HG02798 (cell line): ENCODE data around the gene EGLN1.
"Not testable (repeated sequence)": the region's sequence is repeated elsewhere in the genome, so short reads cannot be mapped to it uniquely, and the experiment has no call there.

Experiments used
- ATAC-seq: cut with Tn5 transposase; IDR thresholded peaks from one replicate; pipeline ENCODE4 v1.9.1; 2021; ENCODE audit warnings: mild to moderate bottlenecking; ENCODE audit not compliant: unreplicated experiment, poor library complexity

EGLN1 gene

DNA sequence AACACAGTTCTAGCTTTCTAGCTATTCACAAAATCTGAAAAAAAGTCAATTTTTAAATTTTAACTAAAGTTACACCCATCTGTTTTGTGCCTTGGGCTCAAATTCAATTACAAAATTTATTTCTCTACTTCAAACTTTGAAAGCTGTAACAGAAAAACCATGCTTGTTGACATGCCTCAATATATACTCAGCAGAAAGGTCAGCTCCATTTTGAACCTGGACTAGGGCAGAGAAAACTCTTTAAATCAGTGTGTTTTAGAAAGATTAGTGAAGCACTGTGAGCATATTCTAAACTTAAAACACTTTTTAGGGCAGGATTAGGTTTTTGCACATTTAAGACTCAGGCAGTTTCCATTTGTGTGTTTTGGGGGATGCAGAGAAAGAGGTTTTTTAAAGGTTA is 49.6 kb downstream of the EGLN1 start:
- ATAC-seq, result no peak

DNA sequence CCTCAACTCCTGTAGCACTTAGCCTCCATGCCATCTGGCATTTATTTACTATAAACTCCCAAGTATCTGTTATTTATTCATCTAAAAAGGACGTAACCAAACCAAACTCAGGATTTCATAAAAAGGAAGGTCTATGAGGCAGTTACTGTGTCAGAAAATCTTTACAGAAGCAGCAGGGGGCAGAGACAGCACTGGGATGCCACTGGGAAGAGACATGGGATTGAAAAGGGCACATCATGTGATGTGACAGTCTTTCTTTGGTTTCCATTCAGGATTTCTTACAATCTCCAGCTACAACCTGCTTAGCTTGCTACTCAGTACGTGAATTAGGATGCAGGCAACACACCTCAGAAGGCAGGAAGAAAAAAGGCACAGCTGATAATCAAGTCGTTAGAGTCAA is 52.8 kb downstream of the EGLN1 start:
- no peak for ATAC-seq

DNA sequence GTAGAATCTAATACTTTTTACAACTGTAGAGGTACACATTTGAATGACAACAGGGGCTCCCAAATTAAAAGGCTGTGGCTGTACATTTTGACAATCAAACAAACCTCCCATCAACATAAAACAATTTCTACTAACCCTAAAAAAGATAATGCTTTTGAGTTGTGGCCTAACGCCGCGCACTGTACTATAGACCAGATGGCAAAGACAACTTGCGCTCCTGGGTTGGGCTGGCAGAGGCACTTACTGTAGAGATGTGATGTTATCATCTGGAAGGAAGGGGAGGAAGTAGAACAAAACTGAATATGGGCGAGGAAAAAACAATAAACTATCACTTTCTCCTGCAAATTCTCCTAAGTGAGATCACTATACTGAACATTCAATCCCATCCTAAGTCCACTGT is 57.9 kb downstream of the EGLN1 start:
- no peak for ATAC-seq

DNA sequence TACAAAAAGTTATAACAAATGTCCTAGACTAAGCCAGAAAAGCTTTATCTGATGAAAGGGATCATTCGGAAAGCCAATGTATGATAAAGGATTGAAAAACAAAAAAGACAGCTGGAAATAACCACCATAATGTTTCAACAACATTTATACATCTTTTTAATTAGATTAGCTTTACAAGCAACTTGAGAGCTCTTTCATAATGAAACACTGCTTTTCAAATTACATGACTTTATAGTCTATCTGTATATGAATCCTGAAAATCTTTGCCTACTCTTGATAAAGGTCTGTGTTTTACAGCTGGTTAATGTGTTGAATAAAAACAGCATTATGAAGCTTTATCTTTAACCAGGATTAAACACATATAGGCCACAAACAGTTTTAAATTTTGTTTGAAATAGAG is 58.5 kb downstream of the EGLN1 start:
- ATAC-seq, result no peak

- ATAC-seq, result no peak
Observed at GRCh38 chr1:231362325-231362724, 59.8 kb downstream of the EGLN1 start.

DNA sequence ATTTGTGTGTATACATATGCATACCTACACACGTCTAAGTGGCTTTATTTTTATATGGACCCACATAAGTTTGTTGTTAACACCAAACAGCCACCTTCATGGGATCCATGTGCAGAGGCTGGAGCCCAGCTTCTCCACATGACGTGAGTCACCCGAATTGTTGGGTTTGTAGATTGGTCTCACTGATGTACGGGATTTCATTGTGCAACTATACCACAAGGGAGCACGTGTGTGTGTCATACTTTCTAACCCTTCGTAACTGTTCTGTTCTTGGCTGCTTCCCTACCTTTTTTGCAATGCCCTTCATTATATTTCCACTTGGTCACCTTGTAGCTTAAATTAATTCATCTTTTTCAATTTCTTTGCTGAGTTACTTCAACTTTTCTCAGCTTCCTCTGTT is 63.0 kb downstream of the EGLN1 start:
- ATAC-seq, result no peak

- ATAC-seq, result peak; percentile 80
Observed at GRCh38 chr1:231357831-231358354, 64.2 kb downstream of the EGLN1 start.

DNA sequence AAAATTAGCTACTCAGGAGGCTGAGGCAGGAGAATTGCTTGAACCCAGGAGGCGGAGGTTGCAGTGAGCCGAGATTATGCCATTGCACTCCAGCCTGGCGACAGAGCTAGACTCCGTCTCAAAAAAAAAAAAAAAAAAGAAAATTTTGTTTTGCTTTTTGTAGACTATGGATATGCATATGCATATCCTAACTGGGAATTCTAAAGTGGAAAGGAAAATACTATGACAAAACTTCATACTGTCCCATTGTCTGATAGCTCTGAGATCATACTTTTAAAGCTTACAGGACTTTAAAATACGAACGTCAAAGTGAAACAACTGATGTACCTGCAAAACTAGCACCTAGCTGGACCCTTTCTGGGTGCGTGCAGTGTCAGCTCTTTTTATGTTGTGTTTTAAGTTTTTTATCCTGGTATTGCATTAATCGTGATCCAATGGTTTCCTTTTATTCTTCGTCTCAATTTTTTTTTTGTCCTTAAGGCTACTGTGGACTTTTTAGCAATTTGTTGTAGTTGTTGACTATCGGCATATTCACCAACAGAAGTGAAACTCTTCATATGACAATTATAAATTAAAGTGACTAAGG is 64.8 kb downstream of the EGLN1 start:
- ATAC-seq, result no peak

- no peak for ATAC-seq
Observed at GRCh38 chr1:231355171-231355570, 66.9 kb downstream of the EGLN1 start.

GRCh38 chr1:231354330-231355020 is 67.6 kb downstream of the EGLN1 start:
- no peak for ATAC-seq

DNA sequence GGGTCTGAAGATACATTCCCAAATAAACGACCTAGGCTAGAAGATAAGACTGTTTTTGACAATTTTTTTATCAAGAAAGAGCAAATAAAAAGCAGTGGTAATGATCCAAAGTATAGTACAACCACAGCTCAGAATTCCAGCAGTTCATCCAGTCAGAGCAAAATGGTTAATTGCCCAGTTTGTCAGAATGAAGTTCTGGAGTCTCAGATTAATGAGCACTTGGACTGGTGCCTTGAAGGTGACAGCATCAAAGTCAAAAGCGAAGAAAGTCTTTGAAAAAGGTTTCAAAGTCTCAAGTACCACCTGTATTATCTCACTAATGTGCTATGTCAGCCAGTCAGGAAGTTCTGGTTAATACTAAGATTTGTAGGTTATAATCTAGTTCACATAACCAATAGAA is 69.0 kb downstream of the EGLN1 start:
- ATAC-seq, result no peak

DNA sequence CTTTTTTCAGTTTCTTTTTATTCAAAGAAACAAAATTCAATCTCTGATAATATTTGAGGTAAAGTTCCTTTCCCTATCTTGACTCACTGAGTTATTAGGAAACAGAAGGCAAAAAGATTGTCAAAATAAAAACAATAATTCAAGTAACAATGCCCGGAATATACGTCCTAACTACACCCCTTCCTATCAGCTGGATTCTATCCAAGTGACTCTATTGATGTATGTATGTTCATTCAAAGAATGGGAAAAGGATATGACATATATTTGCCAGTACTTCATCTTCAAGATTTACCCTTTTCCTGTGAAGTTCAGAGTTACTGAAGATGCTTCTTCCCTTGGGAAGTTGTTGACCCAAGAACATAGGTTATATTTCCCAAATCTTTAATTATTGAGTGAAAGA is 70.3 kb downstream of the EGLN1 start:
- no peak for ATAC-seq

- not testable (repeated sequence) for ATAC-seq
Observed at GRCh38 chr1:231348856-231349255, 73.2 kb downstream of the EGLN1 start.

GRCh38 chr1:231348442-231348841 is 73.6 kb downstream of the EGLN1 start:
- no peak for ATAC-seq

DNA sequence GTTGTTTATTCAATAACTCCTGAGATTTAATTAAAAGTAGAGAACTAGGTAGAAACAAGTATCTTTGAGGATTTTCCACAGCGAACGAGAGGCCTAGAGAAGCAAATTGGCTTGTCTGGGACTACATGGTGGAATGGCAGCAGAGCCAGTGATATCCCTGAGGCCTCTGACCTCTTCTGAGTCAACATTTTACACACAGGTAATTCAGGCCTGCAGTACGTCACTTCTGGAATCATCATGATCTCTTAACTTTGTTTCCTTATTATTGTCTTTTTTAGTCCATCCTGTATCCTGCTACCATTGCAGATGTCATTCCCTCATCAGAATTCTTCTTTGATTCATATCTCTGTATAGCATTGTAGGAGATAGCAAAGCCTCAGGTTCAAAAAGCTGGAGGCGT is 74.1 kb downstream of the EGLN1 start:
- no peak for ATAC-seq

- ATAC-seq, result no peak
Observed at GRCh38 chr1:231340328-231341013, 81.6 kb downstream of the EGLN1 start.

DNA sequence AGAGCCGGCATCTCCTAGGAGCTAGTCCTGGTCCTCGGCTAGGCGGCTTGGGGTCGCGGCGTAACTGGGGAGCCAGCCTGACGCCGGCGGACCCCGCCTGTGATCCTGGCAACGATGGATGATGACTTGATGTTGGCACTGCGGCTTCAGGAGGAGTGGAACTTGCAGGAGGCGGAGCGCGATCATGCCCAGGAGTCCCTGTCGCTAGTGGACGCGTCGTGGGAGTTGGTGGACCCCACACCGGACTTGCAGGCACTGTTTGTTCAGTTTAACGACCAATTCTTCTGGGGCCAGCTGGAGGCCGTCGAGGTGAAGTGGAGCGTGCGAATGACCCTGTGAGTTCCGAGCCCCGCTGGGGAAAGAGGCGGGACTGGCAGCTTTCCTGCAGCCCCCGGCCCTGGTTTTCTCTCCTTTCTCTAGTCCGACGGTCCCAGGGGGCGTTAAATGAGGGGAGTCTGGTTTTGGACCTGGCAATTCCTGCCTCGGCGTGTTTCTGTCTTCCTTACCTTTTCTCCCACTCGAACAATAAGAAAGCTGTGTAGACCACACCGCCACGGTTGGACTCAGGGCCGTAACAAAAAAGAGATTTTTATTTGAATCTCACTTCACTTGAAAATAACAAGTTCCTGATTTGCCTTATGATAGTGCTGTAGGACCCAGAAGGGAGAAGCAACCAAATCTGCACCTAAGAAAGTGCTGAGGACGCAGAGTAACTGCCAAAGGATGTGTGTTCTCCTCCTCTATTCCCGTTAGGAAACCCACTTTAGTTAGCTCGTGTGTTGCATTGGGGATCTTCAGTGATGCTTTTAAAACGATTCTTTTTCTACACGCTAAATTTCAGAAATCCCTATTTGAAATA is 83.6 kb downstream of the EGLN1 start, which contains the start of gene SPRTN:
TSS of gene SPRTN (plus strand) at position 24 of the 859 bp plus-strand sequence. CDS start at position 115, 91 bp downstream.
- ATAC-seq, result peak; percentile 16

DNA sequence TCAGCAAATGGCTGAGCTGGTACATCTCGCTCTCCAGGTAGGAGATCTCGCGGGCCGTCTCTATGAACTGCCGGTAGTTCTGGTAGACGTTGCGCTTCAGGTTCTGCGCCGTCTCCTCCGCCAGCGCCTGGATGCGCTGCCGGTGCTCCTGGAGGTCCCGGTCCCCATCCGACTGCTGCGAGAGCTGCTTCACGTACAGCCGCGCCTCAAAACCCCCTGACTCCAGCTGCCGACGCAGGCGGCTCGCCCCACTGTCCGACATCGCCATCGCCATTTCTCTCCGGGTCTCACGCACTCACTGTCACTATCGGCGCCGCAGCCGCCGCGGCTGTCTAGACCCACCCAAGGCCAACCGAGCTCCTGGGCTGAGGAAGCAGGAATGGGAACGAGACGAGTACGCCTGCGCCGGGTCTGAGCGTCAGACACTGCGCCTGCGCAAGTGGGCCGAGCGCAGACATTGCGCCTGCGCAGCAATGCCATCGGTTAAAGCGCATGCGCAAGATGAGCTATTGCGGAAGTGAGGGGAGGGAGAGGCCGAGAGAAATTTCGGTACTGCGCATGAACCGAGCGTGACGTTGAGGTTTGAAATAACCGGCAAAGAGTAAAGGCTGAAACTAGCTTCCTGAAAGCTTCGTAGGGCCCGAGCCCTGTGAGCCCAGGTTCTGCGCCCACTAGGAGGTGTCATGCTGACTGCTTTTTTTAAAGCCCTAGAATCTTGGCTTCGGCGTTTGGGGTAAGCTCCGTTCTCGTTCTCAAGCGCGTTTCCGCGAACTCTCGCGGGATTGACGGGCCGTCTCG is 84.4 kb downstream of the EGLN1 start, which contains the start of gene EXOC8:
TSS of gene EXOC8 (minus strand) at position 381 of the 798 bp plus-strand sequence. CDS start at position 274, 107 bp downstream.
- peak; percentile 81 for ATAC-seq

GRCh38 chr1:231337043-231337471 is 85.0 kb downstream of the EGLN1 start:
- peak; percentile 0 for ATAC-seq
